Cardiac muscle cell (in vitro differentiated cells and primary cell): ENCODE measurements around the gene RDH5. TPM values are rescaled to one million over a fixed set of nuclear protein-coding genes. Genes with fewer than 3 reads are reported as not detected.
"Not testable (repeated sequence)": the region's sequence is repeated elsewhere in the genome, so short reads cannot be mapped to it uniquely, and the experiment has no call there.

Experiments
- DNase-seq, 2 donors: peaks; one replicate each; pipeline versions ENCODE4 v3.0.0 to v3.0.0-alpha.2; 2010 to 2017; ENCODE audit warnings: low read depth in 1 of 2, low spot score in 1 of 2
- H3K27ac ChIP-seq: fragments of 200-600 bp; sonication (generic); 2 replicates; pipeline ENCODE4 v1.5.1; 2016
- H3K27me3 ChIP-seq: fragments of 200-600 bp; sonication (generic); 2 replicates; pipeline ENCODE4 v1.6.0; 2016; ENCODE audit warnings: control low read depth
- H3K36me3 ChIP-seq: fragments of 200-600 bp; sonication (generic); 2 replicates; pipeline ENCODE4 v1.5.1; 2016; ENCODE audit warnings: control low read depth
- H3K4me1 ChIP-seq: fragments of 200-600 bp; sonication (generic); 2 replicates; pipeline ENCODE4 v1.8.1; 2017; ENCODE audit warnings: low read depth, mild to moderate bottlenecking, mixed run types
- H3K4me3 ChIP-seq: fragments of 200-600 bp; sonication (generic); 2 replicates; pipeline ENCODE4 v1.5.1; 2016; ENCODE audit warnings: mild to moderate bottlenecking
- H3K9me3 ChIP-seq: fragments of 200-600 bp; sonication (generic); 2 replicates; pipeline ENCODE4 v1.5.1; 2017; ENCODE audit warnings: low read depth, mild to moderate bottlenecking, control low read depth
- CTCF ChIP-seq: IDR thresholded peaks from 2 replicates; pipeline ENCODE4 v1.5.1; 2012; ENCODE audit warnings: low read depth, mild to moderate bottlenecking, low read length
- polyA plus RNA-seq: library from polyadenylated mRNA; unstranded; fragments of >200 nt; fragmentation: Nextera tagmentation; extraction: Ambion mirVana; gene quantifications from 2 replicates; pipeline ENCODE4 v1.2.1, GENCODE V29; 2016
- total RNA-seq: library from RNA; depleted of rRNA; stranded (reverse); fragments of >200 nt; gene quantifications from 2 replicates; pipeline ENCODE4 v1.2.3, GENCODE V29; 2016

Gene RDH5
- total and polyA plus RNA-seq, 2 experiments from 2014 or later: 10.1 to 12.6 TPM

- Histone ChIP-seq H3K27me3 (no peaks in the 10 kb centered on the region), H3K27ac (peak overlapping the region; percentile 92), H3K4me3 (no peak overlapping the region), H3K4me1 (peaks cover 22% of the 10 kb centered on the region), H3K9me3 (no peaks in the 10 kb centered on the region), H3K36me3 (peaks cover 20% of the 10 kb centered on the region)
- DNase-seq: no peak
- no peak for TF ChIP-seq CTCF
Measured at GRCh38 chr12:55748230-55748993, 28.2 kb downstream of the RDH5 start.

GRCh38 chr12:55755246-55755645, 35.1 kb downstream of the RDH5 start:
- Histone ChIP-seq H3K9me3 (no peaks in the 10 kb centered on the region), H3K4me1 (peaks cover 14% of the 10 kb centered on the region), H3K27ac (peak overlapping the region; percentile 67), H3K27me3 (no peaks in the 10 kb centered on the region), H3K36me3 (peaks cover 40% of the 10 kb centered on the region), H3K4me3 (no peak overlapping the region)
- DNase-seq: no peak
- TF ChIP-seq CTCF: no peak

- Histone ChIP-seq H3K4me3 (no peak overlapping the region), H3K36me3 (peaks cover 42% of the 10 kb centered on the region), H3K4me1 (peaks cover 14% of the 10 kb centered on the region), H3K27me3 (no peaks in the 10 kb centered on the region), H3K9me3 (no peaks in the 10 kb centered on the region), H3K27ac (peak overlapping the region; percentile 67)
- DNase-seq: no peak
- no peak for TF ChIP-seq CTCF
Measured at GRCh38 chr12:55757701-55758100, 37.5 kb downstream of the RDH5 start.

- H3K9me3 ChIP-seq, H3K4me3 ChIP-seq, DNase-seq, H3K27me3 ChIP-seq: not testable (repeated sequence)
- H3K36me3 ChIP-seq: peaks cover 42% of the 10 kb centered on the region
- H3K4me1 ChIP-seq: peaks cover 14% of the 10 kb centered on the region
- H3K27ac ChIP-seq: peak overlapping the region; percentile 67
Measured at GRCh38 chr12:55758575-55758974, 38.4 kb downstream of the RDH5 start.

- Histone ChIP-seq H3K27me3 (no peaks in the 10 kb centered on the region), H3K4me1 (peaks cover 12% of the 10 kb centered on the region), H3K9me3 (no peaks in the 10 kb centered on the region), H3K27ac (no peak overlapping the region), H3K4me3 (no peak overlapping the region), H3K36me3 (peaks cover 42% of the 10 kb centered on the region)
- no peak for DNase-seq
- no peak for TF ChIP-seq CTCF
Measured at GRCh38 chr12:55760663-55761062, 40.5 kb downstream of the RDH5 start.

- H3K4me3 ChIP-seq: no peak overlapping the region
- H3K36me3 ChIP-seq: peaks cover 26% of the 10 kb centered on the region
- no peaks in the 10 kb centered on the region for H3K27me3 ChIP-seq
- H3K4me1 ChIP-seq: peaks cover 8% of the 10 kb centered on the region
- H3K9me3 ChIP-seq: no peaks in the 10 kb centered on the region
- no peak for DNase-seq
- H3K27ac ChIP-seq: peak overlapping the region; percentile 21
- no peak for TF ChIP-seq CTCF
Measured at GRCh38 chr12:55762646-55763045, 42.5 kb downstream of the RDH5 start.
